IPS DF 6.9 (cell line): Measurements from ENCODE around the gene CELSR2.

ENCODE experiments used
- DNase-seq: peaks from one replicate; pipeline ENCODE4 v3.0.0-alpha.2; 2013; ENCODE audit warnings: low read depth, low spot score
- H3K27ac ChIP-seq: one replicate; pipeline ENCODE4 v1.5.1; 2013; ENCODE audit warnings: low read length, control low read depth
- H3K27me3 ChIP-seq: 2 replicates; pipeline ENCODE4 v1.6.1; 2013; ENCODE audit warnings: mild to moderate bottlenecking, low read length; ENCODE audit not compliant: control insufficient read depth, insufficient read depth
- H3K36me3 ChIP-seq: 2 replicates; pipeline ENCODE4 v1.6.1; 2013; ENCODE audit warnings: low read length; ENCODE audit not compliant: control insufficient read depth, insufficient read depth
- H3K4me1 ChIP-seq: 2 replicates; pipeline ENCODE4 v1.6.1; 2013; ENCODE audit warnings: low read length; ENCODE audit not compliant: control insufficient read depth, insufficient read depth
- H3K4me3 ChIP-seq: 2 replicates; pipeline ENCODE4 v1.5.1; 2013; ENCODE audit warnings: mild to moderate bottlenecking, low read length
- H3K9me3 ChIP-seq: 2 replicates; pipeline ENCODE4 v1.6.1; 2013; ENCODE audit warnings: low read length, inconsistent platforms; ENCODE audit not compliant: control insufficient read depth, insufficient read depth
- WGBS: extraction: QIAGEN DNeasy Blood & Tissue Kit; methylation state at CpG from one replicate; pipeline ENCODE4 v1.1.7; 2013; ENCODE audit warnings: mixed read lengths, missing lambda C conversion rate; ENCODE audit not compliant: insufficient read length, insufficient coverage; 5-methylcytosine and 5-hydroxymethylcytosine counted together

CELSR2 gene

GRCh38 chr1:109258481-109259466 is 9.4 kb downstream of the CELSR2 start:
- peaks cover 15% of the 10 kb centered on the region for H3K36me3 ChIP-seq
- no peak overlapping the region for H3K4me3 ChIP-seq
- peaks cover 10% of the 10 kb centered on the region for H3K4me1 ChIP-seq
- H3K9me3 ChIP-seq, result no peaks in the 10 kb centered on the region
- DNase-seq, result no peak
- no peak overlapping the region for H3K27ac ChIP-seq
- WGBS, result no CpG with 5 or more reads among the region's 69 CpGs
- H3K27me3 ChIP-seq, result no peaks in the 10 kb centered on the region

DNA sequence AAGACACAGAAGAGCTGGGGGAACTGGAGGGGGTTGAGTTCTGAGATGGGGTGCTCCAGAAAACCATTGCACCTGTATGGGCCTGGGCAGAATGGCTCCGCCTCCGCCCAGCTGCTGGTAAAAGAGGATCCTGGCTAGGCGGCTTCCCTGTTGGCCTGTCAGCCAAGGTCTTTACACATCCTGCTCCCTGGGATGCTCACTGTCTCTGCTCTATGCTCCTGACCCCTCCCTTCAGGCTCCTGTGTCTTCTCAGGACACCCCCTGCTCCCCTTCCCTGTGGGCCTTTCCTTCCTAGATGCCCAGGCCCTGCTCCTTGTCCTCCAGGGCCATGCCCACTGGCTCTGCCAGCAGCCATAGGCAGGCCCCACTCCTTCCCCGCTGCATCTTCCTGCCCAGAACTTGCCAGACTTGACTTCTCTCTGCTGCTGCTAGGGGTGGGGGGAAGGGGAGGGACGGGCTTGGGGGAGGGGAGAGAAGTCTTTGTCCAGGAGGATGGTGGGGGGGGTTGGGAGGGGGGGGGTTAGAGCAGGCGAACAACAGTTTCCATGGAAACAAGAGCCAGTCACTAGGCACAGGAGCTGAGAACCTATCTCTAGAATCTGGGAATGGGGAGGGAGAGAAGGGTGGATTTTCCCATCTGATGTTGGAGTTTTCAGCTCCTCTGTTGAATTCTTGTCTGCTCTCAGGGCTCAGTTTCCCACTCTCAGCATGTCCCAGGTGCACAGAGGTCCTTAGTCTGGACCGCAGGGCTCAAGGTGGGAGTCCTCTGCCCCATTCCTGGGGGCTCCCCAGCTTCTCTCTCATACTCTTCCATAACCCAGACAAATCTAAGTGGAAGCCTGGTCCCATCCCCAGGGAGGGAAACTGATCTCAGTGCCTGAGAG is 10.6 kb downstream of the CELSR2 start:
- WGBS, result no CpG with 5 or more reads among the region's 7 CpGs

DNA sequence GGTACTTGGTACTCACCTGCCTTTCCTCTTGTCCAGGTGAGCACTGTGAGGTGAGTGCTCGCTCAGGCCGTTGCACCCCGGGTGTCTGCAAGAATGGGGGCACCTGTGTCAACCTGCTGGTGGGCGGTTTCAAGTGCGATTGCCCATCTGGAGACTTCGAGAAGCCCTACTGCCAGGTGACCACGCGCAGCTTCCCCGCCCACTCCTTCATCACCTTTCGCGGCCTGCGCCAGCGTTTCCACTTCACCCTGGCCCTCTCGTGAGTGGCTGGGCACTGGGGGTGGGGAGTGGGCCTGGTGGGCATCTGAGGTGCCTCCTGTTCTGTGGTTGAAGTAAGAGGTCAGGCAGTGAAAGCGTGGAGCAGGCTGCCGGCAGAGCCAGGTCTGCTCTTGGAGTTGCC is 11.7 kb downstream of the CELSR2 start:
- Histone ChIP-seq H3K4me1 (peaks cover 5% of the 10 kb centered on the region), H3K27ac (no peak overlapping the region), H3K27me3 (no peaks in the 10 kb centered on the region), H3K9me3 (no peaks in the 10 kb centered on the region), H3K36me3 (peaks cover 28% of the 10 kb centered on the region), H3K4me3 (no peak overlapping the region)
- no CpG with 5 or more reads among the region's 16 CpGs for WGBS
- no peak for DNase-seq

More for the DNA sequence above, 10.6 kb downstream of the CELSR2 start:
- H3K9me3 ChIP-seq, result no peaks in the 10 kb centered on the region
- peaks cover 5% of the 10 kb centered on the region for H3K4me1 ChIP-seq
- no peak for DNase-seq
- no peaks in the 10 kb centered on the region for H3K27me3 ChIP-seq
- no peak overlapping the region for H3K27ac ChIP-seq
- H3K36me3 ChIP-seq, result peaks cover 22% of the 10 kb centered on the region
- no peak overlapping the region for H3K4me3 ChIP-seq

DNA sequence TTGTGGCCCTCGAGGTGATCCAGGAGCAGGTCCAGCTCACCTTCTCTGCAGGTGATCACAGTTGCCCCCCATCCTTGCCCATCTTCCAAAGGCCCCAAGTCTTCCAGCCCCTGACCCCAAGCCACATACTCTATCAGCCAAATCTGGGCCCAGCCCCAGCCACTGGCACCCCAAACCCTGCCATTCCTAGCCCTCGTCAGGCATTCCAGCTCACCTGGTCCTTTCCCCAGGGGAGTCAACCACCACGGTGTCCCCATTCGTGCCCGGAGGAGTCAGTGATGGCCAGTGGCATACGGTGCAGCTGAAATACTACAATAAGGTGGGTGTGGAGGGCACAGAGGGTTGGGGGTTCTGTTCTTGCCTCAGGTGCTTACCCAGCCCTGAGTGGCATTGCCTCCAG is 12.2 kb downstream of the CELSR2 start:
- Histone ChIP-seq H3K27ac (no peak overlapping the region), H3K4me1 (peaks cover 5% of the 10 kb centered on the region), H3K36me3 (peaks cover 28% of the 10 kb centered on the region), H3K27me3 (no peaks in the 10 kb centered on the region), H3K9me3 (no peaks in the 10 kb centered on the region), H3K4me3 (no peak overlapping the region)
- no peak for DNase-seq
- WGBS, result no CpG with 5 or more reads among the region's 6 CpGs

DNA sequence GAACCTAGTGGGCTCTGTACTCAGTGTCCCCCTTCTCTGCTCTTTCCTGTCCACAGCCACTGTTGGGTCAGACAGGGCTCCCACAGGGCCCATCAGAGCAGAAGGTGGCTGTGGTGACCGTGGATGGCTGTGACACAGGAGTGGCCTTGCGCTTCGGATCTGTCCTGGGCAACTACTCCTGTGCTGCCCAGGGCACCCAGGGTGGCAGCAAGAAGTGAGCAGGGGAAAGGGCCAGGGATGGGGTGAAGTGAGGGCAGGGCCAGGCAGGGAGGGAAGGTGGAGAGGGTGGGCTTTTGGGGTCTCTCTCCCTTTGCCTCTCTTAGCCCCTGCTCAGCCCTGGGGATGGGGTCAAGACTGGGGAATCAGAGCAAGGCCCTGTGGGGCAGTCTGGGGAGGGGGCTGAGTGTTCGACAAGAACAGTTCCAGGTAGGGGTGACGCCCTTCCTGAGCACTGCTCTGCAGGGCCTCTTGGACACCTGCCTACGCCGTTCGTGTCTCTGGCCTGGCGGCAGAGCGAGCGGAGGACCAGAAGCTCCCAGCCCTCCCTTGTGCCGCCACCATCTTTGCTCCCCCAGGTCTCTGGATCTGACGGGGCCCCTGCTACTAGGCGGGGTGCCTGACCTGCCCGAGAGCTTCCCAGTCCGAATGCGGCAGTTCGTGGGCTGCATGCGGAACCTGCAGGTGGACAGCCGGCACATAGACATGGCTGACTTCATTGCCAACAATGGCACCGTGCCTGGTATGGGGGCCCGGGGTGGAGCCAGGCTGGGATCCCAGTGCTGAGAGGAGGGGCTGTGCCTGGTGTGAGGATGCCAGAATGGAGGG is 13.1 kb downstream of the CELSR2 start:
- Histone ChIP-seq H3K4me1 (peaks cover 5% of the 10 kb centered on the region), H3K9me3 (no peaks in the 10 kb centered on the region), H3K36me3 (peaks cover 28% of the 10 kb centered on the region), H3K27me3 (no peaks in the 10 kb centered on the region), H3K4me3 (no peak overlapping the region), H3K27ac (no peak overlapping the region)
- WGBS, result no CpG with 5 or more reads among the region's 22 CpGs
- no peak for DNase-seq

DNA sequence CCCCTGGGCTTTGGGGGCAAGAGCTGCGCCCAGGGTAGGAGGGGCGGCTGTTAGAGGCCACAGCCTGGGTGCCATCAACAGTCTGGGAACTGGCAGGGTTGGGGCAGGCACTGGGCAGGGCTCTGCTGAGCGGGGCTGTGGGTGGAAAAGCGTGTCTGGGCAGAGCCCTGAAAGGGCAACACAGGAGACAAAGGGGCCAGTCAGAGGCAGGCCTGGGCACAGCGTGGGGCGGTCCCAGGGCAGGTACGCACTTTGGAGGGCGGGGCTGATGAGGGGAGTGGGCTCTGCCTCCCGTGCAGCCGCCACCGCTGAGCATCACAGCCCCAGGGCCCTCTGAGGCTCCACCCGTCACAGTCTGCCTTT is 13.9 kb downstream of the CELSR2 start:
- no peak overlapping the region for H3K27ac ChIP-seq
- no peaks in the 10 kb centered on the region for H3K9me3 ChIP-seq
- H3K4me3 ChIP-seq, result no peak overlapping the region
- peaks cover 32% of the 10 kb centered on the region for H3K36me3 ChIP-seq
- DNase-seq, result no peak
- WGBS, result no CpG with 5 or more reads among the region's 12 CpGs
- H3K4me1 ChIP-seq, result peaks cover 5% of the 10 kb centered on the region
- H3K27me3 ChIP-seq, result no peaks in the 10 kb centered on the region

- no peaks in the 10 kb centered on the region for H3K9me3 ChIP-seq
- no CpG with 5 or more reads among the region's 29 CpGs for WGBS
- no peaks in the 10 kb centered on the region for H3K27me3 ChIP-seq
- H3K4me3 ChIP-seq, result no peak overlapping the region
- H3K36me3 ChIP-seq, result peaks cover 29% of the 10 kb centered on the region
- peak; percentile 88 for DNase-seq
- H3K27ac ChIP-seq, result no peak overlapping the region
- H3K4me1 ChIP-seq, result peaks cover 5% of the 10 kb centered on the region
Measured at GRCh38 chr1:109263597-109264378, 14.4 kb downstream of the CELSR2 start.

DNA sequence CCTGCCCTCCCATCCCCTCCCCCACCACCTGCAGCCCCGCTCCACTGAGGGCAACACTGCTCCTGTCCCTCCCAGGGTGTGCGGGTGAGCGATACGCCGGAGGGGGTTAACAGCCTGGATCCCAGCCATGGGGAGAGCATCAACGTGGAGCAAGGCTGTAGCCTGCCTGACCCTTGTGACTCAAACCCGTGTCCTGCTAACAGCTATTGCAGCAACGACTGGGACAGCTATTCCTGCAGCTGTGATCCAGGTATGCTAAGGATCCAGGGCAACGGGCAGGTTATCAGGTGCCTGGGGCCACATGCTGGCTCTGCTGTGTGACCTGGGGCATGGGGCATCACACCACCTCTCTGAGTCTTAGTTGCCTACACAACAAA is 15.0 kb downstream of the CELSR2 start:
- H3K36me3 ChIP-seq, result peaks cover 29% of the 10 kb centered on the region
- H3K4me3 ChIP-seq, result no peak overlapping the region
- no peak overlapping the region for H3K27ac ChIP-seq
- no peaks in the 10 kb centered on the region for H3K27me3 ChIP-seq
- H3K4me1 ChIP-seq, result peaks cover 5% of the 10 kb centered on the region
- WGBS, result no CpG with 5 or more reads among the region's 9 CpGs
- H3K9me3 ChIP-seq, result no peaks in the 10 kb centered on the region
- DNase-seq, result no peak

DNA sequence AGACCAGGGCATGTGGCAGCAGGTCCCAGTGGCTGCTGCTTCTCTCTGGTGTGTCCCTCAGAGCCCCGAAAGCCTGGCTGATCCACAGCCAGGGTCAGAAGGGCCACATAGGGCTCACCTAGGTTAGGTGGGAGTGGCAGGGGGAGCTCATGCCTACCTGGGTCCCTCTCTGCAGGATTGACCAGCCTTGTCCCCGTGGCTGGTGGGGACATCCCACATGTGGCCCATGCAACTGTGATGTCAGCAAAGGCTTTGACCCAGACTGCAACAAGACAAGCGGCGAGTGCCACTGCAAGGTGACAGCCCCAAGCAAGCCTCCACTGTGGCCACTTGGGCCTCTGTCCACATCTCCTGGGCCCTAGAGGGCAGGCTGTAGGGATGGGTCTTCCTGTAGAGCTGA is 15.7 kb downstream of the CELSR2 start:
- Histone ChIP-seq H3K4me1 (0 out of 2 replicates have a peak, but pooled peaks cover 2% of the 10 kb centered on the region), H3K9me3 (no peaks in the 10 kb centered on the region), H3K4me3 (no peak overlapping the region), H3K36me3 (peaks cover 36% of the 10 kb centered on the region), H3K27me3 (no peaks in the 10 kb centered on the region), H3K27ac (no peak overlapping the region)
- DNase-seq, result no peak
- no CpG with 5 or more reads among the region's 4 CpGs for WGBS
